GM19455 (cell line): ENCODE data around the gene NCAM1.

Experiments used
- ATAC-seq: cut with Tn5 transposase; IDR thresholded peaks from one replicate; pipeline ENCODE4 v1.9.1; 2021; ENCODE audit not compliant: unreplicated experiment

The NCAM1 gene

DNA sequence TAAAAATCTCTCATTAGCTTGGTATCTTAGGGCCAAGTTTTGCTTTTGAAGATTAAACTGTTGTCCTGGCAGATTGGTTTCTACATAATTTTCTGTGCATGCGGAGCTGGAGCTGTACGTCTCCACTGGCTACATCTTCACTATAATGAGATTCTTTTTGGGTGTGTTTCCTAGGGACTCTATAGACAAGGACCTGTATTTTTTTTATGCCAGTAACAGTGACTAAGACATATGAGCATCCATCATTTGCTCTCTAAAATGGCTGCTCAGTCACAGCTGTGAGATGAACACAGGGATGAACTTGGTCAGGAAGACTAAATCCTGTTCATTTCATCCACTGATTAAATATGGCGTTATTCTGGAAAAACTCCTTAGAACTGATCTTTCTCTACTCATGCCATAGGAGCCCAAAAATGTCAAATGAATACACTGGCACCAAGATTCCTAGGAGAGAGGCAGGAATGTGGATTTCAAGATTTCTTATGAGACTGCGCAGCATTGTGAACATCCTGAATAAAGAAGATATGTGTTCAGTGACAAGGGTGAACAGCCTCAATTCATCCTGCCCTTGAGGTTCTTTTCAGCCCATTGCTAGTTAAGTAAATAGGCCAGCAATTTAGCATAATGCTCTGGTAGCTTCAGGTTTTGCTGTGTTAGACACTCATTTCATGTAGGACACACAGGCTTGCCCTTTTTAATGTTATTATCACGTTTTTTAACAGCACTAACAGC is 168.2 kb downstream of the NCAM1 start:
- ATAC-seq, result no peak

GRCh38 chr11:113131036-113131775 is 170.0 kb downstream of the NCAM1 start:
- ATAC-seq, result no peak

DNA sequence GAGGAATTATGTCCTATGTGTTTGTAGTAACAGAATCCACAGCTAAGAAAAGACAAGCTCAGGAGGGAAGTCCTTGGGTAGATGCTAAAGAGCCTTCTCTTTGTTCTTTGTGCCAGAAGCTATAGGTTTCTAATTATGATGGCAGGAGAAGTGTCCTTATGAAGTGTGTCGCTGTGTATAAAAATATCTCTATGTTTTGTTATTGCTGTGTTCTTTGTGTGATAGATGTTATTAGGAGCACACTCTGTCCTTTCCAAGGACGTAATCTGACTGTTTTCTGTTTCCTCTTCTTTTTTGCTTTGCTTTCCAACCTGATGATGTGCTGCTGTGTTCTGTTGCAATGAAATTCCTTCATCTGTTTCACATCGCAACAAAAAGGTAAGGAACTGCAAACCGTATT is 171.9 kb downstream of the NCAM1 start:
- no peak for ATAC-seq

DNA sequence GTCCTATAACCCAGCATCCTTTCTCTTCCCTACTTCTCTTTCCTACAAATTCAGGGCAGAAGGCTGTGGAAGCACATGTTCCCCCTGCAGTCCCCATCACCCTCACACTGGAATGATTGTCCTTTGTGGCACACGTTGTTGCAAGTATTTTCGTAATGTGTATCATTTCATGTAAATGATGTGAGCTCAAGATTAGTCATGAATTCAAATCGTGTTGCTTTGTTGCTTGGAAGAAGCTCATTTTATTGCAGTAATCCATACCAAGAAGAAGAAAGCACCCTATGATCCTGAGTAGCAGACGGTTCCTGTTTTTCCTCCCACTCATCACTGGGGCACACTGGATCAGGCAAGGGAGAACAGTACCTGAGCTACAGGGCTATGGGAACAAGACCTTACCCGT is 173.4 kb downstream of the NCAM1 start:
- ATAC-seq, result no peak

DNA sequence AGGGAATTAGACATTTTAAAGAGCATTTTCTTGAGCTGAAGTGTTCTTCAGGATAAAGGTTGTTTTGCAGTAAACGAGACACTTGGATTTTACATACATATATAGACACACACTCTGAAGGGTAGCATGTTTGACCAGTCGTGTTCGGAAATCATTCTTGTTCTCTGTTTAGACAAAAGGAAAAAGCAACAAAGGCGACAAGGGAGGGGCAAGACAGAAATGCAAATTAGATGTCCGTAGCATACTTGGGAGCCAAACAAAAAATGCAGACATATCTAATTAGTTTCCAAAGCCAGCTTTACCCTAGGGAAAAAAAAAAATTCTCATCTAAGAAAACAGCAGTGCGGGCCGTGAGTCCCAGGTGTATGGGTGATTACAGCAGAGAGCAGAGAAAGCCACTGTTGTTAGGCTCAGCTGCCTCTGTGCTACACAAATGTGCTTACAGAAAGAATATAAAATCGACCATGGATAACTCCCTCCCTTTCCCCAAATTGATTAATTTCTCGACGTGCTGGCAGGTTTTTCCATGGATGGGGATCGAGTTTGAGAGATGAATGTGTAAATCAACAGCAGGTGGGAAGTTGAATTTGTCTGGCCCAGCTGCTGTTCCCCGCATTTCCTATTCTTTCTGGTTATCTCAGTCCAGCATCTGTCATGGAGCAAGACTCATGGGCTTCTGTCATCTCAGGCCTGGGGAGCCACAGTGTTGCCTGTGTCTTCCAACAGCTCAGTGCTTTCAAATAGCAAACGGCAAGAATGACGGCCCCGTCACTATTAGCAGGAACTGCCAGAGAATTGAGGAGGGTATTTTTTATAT is 176.7 kb downstream of the NCAM1 start:
- ATAC-seq, result no peak

GRCh38 chr11:113138731-113139130 is 177.5 kb downstream of the NCAM1 start:
- no peak for ATAC-seq

DNA sequence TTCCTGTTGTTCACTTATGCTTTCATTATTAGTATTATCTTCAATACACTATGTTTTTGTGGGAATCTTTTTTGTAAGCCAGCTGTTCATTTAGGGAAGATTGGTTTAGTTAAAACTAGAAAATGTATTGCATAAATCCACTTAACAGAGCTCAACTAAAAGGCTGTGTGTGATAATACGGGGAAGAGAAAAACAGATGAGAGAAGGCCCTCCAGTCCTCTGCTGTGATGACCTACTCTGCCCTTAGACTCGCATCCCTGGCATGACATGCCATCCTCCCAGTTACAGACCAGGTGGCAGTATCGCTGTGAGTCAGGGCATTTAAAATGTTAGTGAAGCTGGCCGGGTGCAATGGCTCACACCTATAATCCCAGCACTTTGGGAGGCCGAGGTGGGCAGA is 179.8 kb downstream of the NCAM1 start:
- no peak for ATAC-seq

- ATAC-seq, result no peak
These were observed 181.3 kb downstream of the NCAM1 start for GRCh38 chr11:113142508-113142907.

DNA sequence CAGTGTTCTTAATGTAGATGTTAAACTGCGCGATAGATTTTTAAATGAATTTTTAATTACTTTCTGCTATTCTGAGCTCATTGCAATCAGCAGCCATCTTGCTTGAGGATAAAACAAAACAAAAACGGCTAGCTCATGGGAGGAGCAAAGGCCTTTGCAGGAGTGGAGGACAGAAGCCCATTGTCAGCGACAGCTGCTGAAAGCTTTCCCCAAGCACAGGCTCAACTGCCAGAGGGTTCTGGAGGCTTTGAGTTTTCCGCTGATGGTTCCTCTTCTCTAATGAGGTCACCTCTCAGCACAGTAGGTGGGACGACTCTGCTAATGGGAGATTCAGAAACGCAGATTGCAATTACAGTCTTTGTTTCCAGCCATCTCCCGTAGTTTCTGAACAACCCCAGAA is 186.0 kb downstream of the NCAM1 start:
- ATAC-seq, result no peak

- no peak for ATAC-seq
These were observed 186.9 kb downstream of the NCAM1 start for GRCh38 chr11:113148076-113148475.

- no peak for ATAC-seq
These were observed 187.4 kb downstream of the NCAM1 start for GRCh38 chr11:113148652-113149051.

DNA sequence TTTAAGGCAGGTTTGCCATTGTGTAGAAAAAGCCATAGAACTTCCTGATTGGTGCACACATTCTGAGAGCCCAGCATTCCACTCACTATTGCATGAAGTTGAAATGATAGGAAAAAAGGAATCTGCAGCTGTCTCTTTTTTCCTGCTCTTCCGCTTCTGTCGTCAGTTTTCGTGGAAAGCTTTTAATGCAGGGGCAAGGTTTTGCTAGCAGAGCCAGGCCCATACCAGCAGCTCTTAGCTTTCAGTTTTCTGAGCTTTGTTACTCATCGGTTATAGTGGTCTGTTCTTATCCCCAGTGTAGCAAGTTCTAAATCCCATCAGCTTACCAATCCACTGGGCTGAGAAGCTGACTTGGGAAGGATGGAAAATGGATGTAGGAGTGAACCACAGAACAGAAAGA is 190.3 kb downstream of the NCAM1 start:
- ATAC-seq, result no peak

GRCh38 chr11:113152500-113152899 is 191.3 kb downstream of the NCAM1 start:
- ATAC-seq, result no peak

GRCh38 chr11:113153847-113154246 is 192.6 kb downstream of the NCAM1 start:
- no peak for ATAC-seq

DNA sequence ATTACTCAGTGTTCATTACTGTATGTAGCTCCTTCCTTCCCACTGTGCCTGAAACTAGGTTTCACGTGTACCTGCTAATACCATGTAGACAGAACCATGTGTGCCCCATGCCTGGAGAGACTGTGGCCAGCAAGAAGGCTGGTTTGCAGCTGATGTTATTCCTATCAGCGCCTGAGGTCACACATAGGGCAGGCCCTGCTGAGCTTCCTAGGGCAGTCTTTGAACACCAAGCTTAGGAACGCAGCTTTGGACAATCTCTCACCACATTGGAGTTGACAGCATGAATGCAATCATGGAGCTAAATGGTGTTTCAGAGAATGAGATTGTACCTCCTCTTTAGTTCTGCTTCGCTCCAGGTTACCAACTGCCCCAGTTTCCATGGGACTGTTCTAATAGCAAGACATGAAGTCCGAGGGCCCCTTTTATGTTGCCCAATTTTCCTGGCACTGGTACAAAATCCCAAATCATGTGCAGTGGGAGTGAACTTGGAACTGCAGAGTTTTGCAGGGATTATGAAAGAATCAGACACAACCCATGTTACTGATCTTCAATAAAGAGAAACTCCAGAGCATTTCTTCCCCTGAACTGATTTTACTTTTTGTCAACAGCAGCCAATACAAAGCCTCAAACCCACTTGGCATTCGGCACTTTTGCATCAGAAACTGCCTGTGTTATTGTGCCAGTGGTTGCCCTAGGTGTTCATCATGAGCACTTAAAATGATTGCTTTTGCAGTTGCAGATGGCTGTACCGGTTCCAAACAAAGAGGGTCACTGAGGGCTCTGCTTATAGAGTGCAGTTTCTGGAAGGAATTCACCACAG is 199.0 kb downstream of the NCAM1 start:
- ATAC-seq, result no peak

DNA sequence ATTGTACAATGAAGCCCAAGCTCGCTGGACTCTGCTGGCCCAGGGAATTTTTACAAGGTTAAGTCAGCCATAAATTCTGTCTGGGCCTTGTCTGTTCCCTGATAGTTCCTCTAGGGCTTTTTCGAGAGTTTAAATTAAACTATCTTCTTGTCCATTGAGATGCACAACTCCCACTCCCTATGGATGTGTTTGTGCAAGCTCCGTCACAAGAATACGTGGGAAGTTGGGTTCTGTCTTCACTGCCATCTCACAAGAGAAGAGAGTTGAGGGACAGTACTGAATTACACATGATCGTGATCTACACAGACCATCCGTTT is 199.5 kb downstream of the NCAM1 start:
- ATAC-seq, result no peak

DNA sequence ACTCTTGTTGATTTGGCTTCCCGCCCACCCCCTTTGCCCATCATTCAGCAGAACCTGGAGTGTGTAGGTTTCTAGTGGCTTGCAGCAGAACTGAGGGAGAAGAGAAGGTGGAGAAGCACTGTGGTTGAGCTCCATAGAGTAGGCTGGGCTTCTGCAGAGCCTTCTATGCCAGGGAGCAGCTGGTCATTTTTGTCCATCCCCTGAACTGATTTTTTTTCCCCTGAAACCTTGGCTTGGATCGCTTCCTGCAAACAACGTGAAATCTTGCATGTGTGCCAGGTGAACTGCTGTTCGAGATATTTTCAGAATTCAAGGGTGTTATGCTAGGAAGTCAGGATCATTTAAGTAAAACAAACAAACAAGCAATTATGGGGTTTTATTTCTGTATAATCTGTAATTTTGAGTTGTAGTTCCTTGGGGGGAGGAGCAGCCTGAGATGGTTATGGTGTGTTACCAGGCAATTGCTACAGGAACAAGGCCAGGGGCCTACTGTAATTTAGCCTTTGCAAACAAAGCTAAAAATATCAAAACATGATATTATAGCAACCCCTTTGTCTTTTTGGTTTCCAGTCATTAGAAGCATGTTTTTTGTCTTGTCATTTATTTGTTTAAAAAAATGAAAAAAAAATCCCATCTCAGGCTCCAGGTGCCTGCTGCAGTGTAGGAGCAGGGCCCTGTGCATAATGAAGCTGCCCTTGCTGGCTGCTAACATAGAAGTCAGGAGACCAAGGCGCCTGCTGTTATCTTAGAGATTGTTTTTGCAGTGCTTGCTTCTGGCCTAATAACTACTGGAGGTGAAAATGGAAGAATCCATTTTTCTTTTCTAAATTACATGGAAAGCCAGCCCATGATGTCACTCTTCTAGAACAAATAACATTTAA is 200.7 kb downstream of the NCAM1 start:
- ATAC-seq, result no peak

- no peak for ATAC-seq
These were observed 201.4 kb downstream of the NCAM1 start for GRCh38 chr11:113162592-113162962.

- ATAC-seq, result no peak
These were observed 202.2 kb downstream of the NCAM1 start for GRCh38 chr11:113163291-113164030.
